GM21576 (cell line): ENCODE measurements around the gene TCFL5.
"Not testable (repeated sequence)": the region's sequence is repeated elsewhere in the genome, so short reads cannot be mapped to it uniquely, and the experiment has no call there.

Source experiments
- ATAC-seq: cut with Tn5 transposase; IDR thresholded peaks from one replicate; pipeline ENCODE4 v1.9.1; 2021; ENCODE audit warnings: mild to moderate bottlenecking, moderate library complexity; ENCODE audit not compliant: unreplicated experiment

Gene TCFL5

DNA sequence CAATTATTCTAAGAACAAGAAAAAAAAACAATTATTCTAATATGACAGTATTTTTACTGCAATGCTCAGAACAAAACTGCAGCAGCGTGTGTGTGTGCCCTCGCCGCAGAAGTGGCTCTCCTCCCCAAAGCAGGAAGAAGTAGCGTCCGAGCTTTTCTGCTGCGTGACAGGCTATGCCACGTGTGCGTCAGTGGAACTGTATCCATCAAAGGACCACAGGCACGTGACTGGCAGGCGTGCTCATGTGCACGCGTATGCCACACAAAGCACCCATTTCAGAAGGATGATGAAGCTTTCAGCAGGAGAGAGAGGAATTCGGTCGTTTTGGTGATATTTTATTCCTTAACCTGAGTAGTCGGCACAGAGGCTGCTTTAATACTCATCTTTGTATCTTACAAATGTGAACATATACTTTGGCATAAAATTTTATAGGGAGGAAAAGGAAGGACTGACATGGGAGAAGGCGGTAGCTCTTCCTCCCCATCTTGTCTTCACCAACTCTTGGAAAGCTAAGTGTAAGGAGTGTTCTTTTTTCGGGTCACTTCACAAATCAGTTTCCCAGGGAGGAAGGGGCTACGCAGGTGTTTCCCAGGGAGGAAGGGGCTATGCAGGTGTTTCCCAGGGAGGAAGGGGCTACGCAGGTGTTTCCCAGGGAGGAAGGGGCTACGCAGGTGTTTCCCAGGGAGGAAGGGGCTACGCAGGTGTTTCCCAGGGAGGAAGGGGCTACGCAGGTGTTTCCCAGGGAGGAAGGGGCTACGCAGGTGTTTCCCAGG, 3.4 kb downstream of the TCFL5 start:
- ATAC-seq, result no peak

DNA sequence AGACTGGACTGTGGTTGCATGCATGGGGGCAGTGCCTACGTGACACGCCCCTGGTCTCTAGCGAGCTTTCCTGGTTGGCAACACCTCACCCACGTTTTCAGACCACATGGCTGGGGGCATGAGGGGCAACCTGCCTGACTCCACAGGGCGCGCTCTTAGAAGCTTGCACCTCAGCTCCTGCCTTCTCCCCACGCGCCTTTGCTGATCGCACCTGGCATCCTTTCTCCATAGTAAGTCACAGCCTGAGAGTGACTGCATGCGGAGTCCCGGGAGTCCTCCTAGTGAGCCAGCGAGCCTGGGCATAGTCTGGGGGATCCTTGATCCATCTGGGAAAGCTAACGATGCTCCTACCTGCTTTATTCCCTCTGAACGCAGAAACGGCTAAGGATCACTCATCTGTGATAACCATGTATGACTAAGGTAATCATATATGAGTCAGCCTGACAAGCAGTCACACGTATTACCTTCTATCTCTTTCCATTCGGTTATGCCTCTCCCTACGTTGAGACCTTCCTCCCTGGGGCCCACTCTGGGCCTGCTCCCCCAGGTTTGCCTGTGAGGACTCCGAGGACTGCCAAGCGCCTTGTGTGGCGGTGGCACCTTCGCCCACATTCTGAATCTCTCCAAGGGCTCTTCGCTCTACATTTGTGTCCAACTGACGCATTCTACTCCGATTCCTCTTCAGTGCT, 4.5 kb downstream of the TCFL5 start:
- no peak for ATAC-seq

DNA sequence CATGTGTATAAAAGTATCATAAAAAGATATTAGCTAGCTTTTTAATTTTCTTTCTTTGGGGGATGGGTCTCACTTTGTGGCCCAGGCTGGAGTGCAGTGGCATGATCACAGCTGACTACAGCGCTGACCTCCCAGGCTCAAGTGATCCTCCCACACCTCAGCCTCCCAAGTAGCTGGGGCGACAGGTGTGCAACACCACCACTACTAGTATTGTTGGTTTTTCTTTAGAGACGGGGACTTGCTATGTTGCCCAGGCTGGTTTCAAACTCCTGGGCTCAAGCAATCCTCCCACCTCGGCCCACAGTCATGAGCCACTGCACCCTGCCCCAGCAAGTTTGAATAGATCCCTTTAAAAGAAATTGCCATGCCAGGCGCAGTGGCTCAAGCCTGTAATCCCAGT, 6.5 kb downstream of the TCFL5 start:
- ATAC-seq, result no peak

DNA sequence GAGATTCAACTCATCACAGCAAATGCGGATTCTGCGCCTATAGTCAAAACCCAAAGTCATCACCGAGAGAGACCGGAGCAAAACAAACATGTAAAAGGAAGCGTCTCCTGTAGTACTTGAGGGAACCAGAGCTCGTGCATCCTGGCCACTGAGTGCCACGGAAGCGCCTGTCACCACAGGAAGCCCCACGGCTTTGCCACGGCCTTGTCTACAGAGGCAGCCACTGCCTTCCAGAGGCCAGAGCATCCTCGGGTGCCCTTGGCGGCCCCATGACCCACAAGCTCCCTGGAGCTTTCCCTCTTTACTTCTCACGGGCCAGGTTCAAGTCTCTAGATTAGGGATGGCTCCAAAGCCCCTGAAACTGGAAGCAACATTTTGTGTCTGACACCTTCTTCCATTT, 7.5 kb downstream of the TCFL5 start:
- ATAC-seq, result no peak

DNA sequence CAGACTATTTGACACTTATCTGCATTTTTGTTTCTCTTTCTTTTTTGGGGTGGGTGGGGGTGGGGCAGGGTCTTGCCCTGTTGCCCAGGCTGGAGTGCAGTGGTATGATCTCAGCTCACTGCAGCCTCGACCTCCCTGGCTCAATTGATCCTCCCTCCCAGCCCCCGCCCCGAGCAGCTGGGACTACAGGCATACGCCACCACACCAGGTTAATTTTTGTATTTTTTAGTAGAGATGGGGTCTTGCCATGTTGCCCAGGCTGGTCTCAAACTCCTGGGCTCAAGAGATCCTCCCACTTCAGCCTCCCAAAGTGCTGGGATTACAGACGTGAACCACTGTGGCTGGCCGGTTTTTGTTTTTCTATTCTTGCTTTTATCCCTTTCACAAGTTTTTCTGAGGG, 8.3 kb downstream of the TCFL5 start:
- ATAC-seq, result not testable (repeated sequence)

DNA sequence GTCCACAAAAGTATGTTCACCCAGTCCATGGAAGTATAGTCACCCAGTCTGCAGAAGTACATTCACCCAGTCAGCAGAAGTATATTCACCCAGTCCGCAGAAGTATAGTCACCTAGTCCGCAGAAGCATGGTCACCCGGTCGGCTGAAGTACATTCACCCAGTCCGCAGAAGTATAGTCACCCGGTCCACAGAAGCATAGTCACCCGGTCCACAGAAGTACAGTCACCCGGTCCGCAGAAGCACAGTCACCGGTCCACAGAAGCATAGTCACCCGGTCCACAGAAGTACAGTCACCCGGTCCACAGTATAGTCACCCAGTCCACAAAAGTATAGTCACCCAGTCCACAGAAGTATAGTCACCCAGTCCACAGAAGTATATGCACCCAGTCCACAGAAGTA, 8.8 kb downstream of the TCFL5 start:
- no peak for ATAC-seq

DNA sequence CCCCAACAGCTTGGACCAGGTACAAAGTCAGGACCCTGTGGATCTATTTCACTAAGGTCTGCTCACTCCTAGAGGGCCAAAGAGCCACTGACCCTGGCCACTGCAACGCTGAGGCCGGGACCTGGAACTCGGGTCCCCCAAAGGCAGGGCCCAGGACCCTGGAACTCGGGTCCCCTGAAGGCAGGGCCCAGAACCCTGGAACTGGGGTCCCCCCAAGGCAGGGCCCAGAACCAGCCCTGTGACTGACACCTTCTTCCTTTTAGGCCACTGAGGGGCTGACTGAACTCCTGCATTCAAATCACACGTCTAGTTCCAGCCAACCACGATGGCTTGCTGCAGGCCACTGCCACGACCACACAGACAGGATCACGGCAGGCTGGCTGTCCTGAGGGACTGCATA, 9.4 kb downstream of the TCFL5 start:
- ATAC-seq, result no peak

DNA sequence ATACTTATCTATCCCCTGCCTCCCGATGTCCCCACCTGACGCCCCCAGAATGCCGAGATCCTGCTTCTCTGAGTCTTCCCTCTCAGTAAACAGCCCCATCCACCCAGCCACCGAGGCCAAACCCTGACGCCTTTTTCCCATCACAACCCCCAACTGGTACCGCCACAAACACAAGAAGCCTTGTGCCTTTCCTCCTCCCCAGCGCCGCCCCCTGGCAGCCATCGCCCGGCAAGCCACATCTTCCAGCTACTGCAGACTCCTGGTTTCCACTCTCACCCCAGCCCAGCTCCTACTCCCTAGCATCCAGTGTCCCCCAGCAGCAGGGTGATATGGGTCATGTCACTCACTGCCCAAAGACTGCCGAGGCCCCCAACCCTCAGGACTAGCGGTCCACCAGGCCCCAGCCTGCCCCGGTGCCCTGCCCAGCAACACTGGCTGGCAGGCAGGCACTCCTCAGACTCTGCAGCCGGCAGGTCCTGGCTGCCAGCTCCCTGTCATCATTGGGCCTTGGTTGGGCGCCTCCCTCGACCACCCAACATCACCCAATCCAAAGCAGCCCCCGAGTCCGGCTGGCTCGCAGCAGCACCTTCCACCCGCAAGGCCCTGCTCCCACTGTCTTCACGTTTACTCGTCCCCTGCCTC, 11.2 kb downstream of the TCFL5 start:
- no peak for ATAC-seq

DNA sequence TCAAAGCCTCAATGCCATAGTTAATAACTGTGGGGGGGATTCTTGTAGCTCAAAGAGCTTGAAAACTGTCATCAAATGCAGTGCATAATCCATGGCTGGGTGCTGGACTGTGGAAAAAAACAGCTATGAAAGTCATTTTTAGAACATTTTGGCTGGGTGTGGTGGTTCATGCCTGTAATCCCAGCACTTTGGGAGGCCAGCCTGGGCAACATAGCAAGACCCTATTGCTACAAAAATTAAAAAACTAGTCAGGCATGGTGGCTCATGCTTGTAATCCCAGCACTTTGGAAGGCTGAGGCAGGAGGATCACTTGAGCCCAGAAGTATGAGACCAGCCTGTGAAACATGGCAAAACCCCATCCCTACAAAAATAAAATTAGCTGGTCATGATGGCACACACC, 12.2 kb downstream of the TCFL5 start:
- ATAC-seq, result no peak

DNA sequence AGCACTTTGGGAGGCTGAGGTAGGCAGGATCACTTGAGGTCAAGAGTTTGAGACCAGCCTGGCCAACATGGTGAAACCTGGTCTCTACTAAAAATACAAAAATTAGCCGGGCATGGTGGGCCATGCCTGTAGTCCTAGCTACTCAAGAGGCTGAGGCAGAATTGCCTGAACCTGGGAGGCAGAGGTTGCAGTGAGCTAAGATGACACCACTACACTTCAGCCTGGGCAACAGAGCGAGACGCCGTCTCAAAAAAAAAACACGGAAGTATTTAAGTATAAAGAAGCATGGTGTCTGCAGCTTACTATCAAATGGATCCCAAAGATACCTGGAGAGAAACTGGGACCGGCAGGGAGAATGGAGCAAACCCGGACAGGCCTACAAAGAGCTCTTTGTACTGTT, 12.7 kb downstream of the TCFL5 start:
- ATAC-seq, result not testable (repeated sequence)

DNA sequence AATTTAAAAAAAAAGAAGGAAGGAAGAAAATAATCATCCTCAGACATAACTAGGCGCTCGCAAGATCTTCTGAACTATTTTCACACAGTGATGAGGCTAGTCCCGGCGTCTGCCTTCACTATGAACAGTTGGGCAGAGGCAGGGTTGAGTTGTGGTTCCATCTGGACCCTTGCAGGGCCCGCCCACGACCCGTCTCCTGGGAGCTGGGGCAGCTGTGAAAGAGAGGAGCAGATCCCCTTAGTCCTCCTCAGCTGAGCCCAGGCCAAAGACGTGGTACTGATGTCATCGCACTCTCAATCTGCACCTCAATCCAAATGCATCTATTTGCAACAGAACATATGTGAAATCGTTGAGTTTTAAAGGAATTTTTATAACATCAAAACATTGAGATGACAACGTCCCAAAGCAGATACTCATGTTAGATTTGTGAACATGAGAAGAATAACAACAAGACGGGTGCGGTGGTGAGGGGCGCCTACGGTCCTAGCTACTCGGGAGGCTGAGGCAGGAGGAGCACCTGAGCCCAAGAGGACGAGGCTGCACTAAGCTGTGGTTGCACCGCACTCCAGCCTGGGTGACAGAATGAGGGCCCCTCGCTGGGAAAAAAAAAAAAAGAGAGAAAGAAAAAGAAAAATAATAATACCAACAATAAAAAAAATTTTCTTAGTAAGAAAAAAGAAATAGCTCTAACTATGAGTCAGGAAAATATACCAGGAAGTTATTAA, 15.3 kb downstream of the TCFL5 start:
- no peak for ATAC-seq

DNA sequence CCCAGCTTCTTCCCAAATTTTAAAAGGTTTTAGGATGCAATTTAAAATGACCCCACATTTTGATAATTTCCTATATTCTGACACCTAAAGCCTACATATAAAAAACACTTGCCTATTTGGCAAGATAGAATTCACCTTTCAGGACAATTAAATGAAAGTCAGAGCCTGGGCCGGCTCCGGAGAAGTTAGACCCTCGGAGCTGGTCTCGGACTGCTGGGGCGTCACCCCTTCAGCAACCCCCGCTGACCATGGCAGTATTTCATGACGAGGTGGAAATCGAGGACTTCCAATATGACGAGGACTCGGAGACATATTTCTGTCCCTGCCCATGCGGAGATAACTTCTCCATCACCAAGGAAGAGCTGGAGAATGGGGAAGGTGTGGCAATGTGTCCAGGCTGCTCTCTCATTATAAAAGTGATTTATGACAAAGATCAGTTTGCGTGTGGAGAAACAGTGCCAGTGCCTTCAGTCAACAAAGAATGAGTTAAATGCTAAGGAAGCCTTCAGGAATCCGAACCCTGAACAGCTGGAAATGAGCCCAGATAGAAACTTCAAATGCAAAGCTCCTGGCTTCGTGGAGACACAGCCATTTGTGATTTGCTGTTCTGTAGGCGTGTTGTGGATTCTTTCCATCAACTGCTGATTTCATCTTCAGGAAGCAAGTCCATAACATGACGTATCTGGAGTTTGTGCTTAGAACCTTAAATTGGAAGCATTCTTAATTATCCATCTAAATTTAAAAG, 16.0 kb downstream of the TCFL5 start:
- ATAC-seq, result no peak

DNA sequence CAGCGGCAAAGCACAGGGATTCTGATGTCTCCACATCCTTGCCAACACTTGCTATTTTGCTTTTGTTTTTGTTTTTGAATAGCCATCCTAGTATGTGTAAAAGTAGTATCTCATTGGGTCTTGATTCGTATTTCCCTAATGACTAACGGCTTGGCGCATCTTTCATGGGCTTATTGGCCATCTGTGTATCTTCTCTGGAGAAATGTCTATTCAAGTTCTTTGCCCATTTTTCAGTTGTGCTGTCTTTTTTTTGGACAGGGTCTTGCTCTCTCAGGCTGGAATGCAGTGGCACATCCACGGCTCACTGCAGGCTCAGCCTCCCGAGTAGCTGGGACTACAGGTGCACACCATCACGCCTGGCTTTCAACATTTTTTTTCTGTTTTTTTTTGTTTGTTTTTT, 17.4 kb downstream of the TCFL5 start:
- no peak for ATAC-seq

DNA sequence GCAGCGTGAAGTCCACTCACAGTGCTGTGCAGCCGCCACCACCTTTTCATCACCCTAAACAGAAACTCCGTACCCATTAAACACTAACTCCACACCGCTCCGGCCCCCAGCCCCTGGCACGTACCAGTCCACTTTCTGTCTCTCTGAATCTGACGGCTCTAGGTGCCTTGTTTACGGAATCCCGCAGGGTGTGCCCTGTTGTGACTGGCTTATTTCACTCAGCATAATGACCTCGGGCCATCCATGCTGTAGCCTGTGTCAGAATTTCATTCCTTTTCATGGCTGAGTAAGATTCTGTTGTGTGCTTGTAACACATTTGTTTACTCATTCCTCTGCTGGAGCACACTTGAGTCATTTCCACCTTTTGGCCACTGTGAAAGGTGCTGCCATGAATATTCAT, 18.0 kb downstream of the TCFL5 start:
- ATAC-seq, result no peak

DNA sequence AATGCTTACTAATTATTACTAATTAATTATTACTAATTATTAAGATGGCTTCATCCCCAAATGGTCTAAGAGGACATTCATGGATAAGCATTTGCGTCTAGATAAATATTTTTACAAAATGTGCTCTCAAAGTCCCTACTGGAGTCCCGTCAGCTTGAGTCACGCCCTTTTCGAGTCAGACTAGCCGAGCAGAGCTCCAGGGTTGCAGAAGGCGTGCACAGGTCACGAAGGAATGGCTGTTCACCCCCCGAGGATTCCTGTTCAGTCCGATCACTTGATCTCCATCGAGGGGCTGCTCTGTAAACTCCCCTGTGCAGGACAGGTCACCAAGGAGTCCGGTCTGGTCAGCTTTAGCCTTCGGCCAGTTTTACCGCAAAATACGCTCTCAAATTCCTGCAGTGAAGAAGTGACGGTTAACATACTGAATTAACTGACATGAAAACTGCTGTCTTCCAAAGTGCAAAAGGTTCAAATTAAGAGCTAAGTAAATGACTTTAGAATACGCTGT, 19.9 kb downstream of the TCFL5 start:
- ATAC-seq, result no peak

DNA sequence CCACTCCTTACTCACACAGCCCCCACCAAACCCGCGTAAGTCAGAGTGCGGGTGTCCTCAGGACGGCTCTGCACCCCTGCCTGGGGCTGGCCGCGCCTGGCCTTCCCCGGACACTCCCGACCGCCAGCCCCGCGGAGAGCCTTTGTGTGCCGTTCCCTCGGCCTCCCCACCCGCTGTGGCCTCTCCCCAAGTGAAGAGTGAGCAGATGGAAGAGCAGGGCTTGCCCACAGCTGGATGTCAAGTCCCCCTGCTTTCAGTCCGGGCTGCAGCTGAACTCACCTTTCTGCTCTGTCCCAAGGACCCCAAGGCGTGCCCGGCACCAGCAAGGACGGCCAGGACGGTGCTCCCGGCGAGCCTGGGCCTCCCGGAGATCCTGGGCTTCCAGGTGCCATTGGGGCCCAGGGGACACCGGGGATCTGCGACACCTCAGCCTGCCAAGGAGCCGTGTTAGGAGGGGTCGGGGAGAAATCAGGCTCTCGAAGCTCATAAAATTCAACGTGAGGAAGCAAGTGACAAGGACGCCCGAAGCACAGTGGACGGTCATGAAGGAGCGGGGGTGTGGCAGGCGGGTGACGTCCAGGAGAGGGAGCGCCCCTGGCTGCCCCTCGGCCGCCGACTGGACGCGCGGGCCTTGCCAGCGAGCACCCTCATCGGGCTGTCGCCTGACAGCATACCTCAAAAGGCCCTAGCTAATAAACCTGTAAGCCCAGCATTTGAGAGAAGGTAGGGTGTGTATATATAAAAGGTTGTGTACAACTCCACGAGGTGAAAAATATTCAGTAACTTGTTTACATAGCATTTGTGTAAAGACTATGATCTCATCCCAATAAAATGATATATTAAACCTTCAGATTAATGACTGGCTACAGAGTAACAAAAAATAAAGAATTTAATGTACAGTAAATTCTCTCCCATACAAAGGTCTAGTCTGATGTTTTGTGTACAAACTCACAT, 21.1 kb downstream of the TCFL5 start:
- no peak for ATAC-seq

DNA sequence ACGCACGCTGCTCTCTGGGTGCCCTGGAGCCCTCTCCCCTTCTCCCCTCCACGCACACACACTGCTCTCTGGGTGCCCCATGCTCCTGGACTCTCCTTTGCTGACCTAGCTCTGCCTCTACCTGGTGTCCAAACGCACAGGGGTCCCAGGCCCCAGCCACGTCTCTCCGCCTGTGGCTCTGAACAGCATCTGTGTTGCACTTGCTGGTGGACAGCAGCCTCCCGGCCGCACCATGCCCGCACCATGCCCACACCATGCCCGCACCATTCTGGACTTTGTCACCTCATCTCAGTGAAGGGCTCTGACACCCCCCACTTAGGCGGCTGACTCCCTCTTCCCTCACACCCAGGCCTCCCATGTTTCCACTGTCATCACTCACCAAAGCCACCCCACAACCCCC, 21.8 kb downstream of the TCFL5 start:
- no peak for ATAC-seq

DNA sequence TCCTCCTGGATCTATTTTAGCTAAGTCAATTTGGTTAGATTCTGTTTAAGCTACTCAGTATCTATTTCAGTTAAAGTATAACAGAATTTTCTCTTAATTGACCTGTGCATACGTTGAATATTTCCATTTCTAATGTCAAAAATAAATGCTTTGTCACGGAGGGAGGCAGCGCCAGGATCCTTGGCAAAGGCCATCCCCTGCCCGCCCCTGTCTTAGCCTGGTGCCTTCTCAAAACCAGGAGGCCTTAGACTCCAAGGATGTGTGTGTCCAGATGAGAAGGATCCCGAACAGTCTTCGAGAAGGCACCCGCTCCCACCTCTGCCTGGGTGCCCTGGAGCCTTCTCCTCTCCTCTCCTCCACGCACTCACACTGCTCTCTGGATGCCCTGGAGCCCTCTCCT, 22.4 kb downstream of the TCFL5 start:
- no peak for ATAC-seq

DNA sequence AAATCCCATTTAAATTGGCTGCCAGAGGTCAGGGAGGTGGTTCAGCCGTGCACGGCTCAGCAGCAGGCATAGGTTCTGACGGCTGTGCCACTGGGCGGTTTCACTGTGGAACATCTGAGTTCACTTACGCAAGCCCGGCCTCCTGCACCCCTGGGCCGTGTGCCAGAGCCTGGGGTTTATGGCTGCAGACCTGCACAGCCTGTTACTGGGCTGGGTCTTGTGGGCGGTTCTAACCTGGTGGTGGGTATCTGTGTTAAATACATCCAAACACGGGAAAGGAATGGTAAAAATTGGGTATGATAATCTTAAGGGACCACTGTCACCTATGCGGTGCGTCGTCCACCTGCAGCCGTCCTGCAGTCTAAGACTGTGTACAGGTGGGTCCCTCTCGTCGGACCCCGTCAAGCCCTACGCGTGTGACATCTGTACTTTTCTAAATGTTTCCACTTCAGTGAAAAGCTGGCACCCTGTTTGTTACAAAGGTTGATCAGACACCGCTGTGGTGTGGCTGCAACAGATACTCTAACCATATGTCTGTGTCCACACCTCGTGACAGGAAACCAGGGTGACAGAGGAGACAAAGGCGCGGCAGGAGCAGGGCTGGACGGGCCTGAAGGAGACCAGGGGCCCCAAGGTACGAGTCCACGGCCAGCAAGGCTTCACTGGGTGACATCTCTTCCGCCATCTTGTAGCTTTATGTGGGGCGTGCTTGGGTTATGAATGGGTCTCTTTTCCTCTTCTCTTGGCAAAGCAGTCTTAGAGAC, 23.3 kb downstream of the TCFL5 start:
- peak; percentile 55 for ATAC-seq
